HEK293T (cell line): ENCODE results near the gene PHLPP1.

Source experiments
- ARNT ChIP-seq: fragments of 450-650 bp; IDR thresholded peaks from 2 replicates; pipeline ENCODE4 v1.6.1; 2017; ENCODE audit warnings: mild to moderate bottlenecking
- CTBP1 ChIP-seq: fragments of 450-650 bp; IDR thresholded peaks from 2 replicates; pipeline ENCODE4 v1.6.1; 2016; ENCODE audit warnings: borderline replicate concordance
- ELF4 ChIP-seq: fragments of 450-650 bp; IDR thresholded peaks from 2 replicates; pipeline ENCODE4 v1.6.1; 2017; ENCODE audit warnings: antibody characterized with exemption
- FOXA1 ChIP-seq: fragments of 450-650 bp; IDR thresholded peaks from 2 replicates; pipeline ENCODE4 v1.6.1; 2016; ENCODE audit warnings: mild to moderate bottlenecking
- FOXM1 ChIP-seq: fragments of 450-650 bp; IDR thresholded peaks from 2 replicates; pipeline ENCODE4 v1.6.1; 2017; ENCODE audit warnings: mild to moderate bottlenecking, borderline replicate concordance
- L3MBTL2 ChIP-seq: fragments of 450-650 bp; conservative IDR thresholded peaks from 2 replicates; pipeline ENCODE4 v1.6.1; 2016; ENCODE audit warnings: mild to moderate bottlenecking
- LEF1 ChIP-seq: fragments of 450-650 bp; IDR thresholded peaks from 2 replicates; pipeline ENCODE4 v1.6.1; 2017; ENCODE audit warnings: mild to moderate bottlenecking, borderline replicate concordance
- NFRKB ChIP-seq: fragments of 450-650 bp; IDR thresholded peaks from 2 replicates; pipeline ENCODE4 v1.6.1; 2016; ENCODE audit warnings: mild to moderate bottlenecking, moderate library complexity
- SP1 ChIP-seq: fragments of 450-650 bp; IDR thresholded peaks from 2 replicates; pipeline ENCODE4 v1.6.1; 2017
- SUZ12 ChIP-seq: fragments of 450-650 bp; IDR thresholded peaks from 2 replicates; pipeline ENCODE4 v1.6.1; 2016; ENCODE audit warnings: mild to moderate bottlenecking

DNA sequence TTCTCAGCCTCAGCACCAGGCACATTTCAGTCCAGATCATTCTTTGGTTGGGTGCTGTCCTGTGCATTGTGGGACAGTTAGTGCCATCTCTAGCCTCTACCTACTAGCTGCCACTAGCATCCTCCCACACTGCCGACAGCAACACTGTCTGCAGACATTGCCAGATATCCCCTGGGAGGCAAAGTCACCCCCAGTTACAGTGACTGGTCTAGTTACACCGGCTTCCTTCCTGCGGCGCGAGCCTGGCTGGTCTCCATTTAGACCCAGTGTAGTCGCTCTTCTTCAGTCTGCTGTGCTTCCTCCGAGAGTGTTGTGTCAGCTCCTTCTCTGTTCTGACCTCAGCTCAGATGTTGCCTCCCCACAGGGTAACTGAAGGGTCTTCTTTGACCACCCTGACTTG is 283.1 kb downstream of the PHLPP1 start:
- no peak for TF ChIP-seq ARNT
- TF ChIP-seq FOXA1: no peak
- no peak for TF ChIP-seq FOXM1
- no peak for TF ChIP-seq LEF1
- no peak for TF ChIP-seq ELF4
- TF ChIP-seq NFRKB: no peak
- TF ChIP-seq CTBP1: no peak
- no peak for TF ChIP-seq L3MBTL2
- no peak for TF ChIP-seq SUZ12
- no peak for TF ChIP-seq SP1
